ENCODE results near the gene GPC5.

DNA sequence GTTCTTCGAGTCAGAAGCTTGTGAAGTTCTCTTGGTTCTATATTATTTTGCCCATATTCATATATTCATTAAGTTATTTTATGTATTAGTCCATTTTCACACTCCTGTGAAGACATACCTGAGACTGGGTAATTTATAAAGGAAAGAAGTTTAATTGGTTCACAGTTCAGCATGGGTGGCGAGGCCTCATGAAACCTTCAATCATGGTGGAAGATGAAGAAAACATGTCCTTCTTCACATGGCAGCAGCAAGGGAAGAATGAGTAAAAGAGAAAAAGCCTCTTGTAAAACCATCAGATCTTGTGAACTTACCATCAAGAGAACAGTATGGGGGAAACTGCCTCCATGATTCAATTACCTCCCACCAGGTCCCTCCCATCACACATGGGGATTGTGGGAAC, 182.3 kb downstream of the GPC5 start:
- TF ChIP-seq CTCF (IDR thresholded peaks at IDR 0.05; ENCODE audit: low read depth, low read length) (no peak), EZH2phosphoT487 (IDR thresholded peaks at IDR 0.05; ENCODE audit: low read depth) (no peak)

Measured in OCI-LY3 (cell line).